ENCODE results near the gene FBXO31. TPM values are rescaled to one million over a fixed set of nuclear protein-coding genes. Genes with fewer than 3 reads are reported as not detected.
A peak's percentile ranks its signal among the peaks of the same experiment; 100 is the strongest.

The FBXO31 gene
- total RNA-seq, 1 donor from 2014 or later = 40.1 TPM

GRCh38 chr16:87338155-87338765 lies 45.3 kb downstream of the FBXO31 start:
- Mint-ChIP-seq H3K4me1 (ENCODE audit: low read depth) (peaks cover 6% of the 10 kb centered on the region), H3K27me3 (ENCODE audit: low read depth) (no peaks in the 10 kb centered on the region), H3K9me3 (no peaks in the 10 kb centered on the region), H3K27ac (no peak overlapping the region), H3K4me3 (ENCODE audit: low read depth) (no peak overlapping the region), H3K36me3 (ENCODE audit: low read depth) (peaks cover 35% of the 10 kb centered on the region)
- intact Hi-C loops (cut with micrococcal nuclease) = no loop called here
- DNase-seq (ENCODE audit: low spot score) = no peak

- intact Hi-C loops (cut with micrococcal nuclease) = no loop called here
- H3K4me1 Mint-ChIP-seq (ENCODE audit: low read depth) = peaks cover 6% of the 10 kb centered on the region
- H3K4me3 Mint-ChIP-seq (ENCODE audit: low read depth) = no peak overlapping the region
- no peaks in the 10 kb centered on the region for H3K27me3 Mint-ChIP-seq (ENCODE audit: low read depth)
- H3K27ac Mint-ChIP-seq = no peak overlapping the region
- no peaks in the 10 kb centered on the region for H3K9me3 Mint-ChIP-seq
- peaks cover 36% of the 10 kb centered on the region for H3K36me3 Mint-ChIP-seq (ENCODE audit: low read depth)
- DNase-seq (ENCODE audit: low spot score) = no peak
These were observed 46.3 kb downstream of the FBXO31 start for GRCh38 chr16:87337262-87337771.

GRCh38 chr16:87336434-87337240 lies 46.9 kb downstream of the FBXO31 start:
- Mint-ChIP-seq H3K4me3 (ENCODE audit: low read depth) (no peak overlapping the region), H3K4me1 (ENCODE audit: low read depth) (peaks cover 6% of the 10 kb centered on the region), H3K36me3 (ENCODE audit: low read depth) (peaks cover 36% of the 10 kb centered on the region), H3K27ac (peak overlapping the region; percentile 30), H3K27me3 (ENCODE audit: low read depth) (no peaks in the 10 kb centered on the region), H3K9me3 (no peaks in the 10 kb centered on the region)
- intact Hi-C loops (cut with micrococcal nuclease) = no loop called here
- no peak for DNase-seq (ENCODE audit: low spot score)

DNA sequence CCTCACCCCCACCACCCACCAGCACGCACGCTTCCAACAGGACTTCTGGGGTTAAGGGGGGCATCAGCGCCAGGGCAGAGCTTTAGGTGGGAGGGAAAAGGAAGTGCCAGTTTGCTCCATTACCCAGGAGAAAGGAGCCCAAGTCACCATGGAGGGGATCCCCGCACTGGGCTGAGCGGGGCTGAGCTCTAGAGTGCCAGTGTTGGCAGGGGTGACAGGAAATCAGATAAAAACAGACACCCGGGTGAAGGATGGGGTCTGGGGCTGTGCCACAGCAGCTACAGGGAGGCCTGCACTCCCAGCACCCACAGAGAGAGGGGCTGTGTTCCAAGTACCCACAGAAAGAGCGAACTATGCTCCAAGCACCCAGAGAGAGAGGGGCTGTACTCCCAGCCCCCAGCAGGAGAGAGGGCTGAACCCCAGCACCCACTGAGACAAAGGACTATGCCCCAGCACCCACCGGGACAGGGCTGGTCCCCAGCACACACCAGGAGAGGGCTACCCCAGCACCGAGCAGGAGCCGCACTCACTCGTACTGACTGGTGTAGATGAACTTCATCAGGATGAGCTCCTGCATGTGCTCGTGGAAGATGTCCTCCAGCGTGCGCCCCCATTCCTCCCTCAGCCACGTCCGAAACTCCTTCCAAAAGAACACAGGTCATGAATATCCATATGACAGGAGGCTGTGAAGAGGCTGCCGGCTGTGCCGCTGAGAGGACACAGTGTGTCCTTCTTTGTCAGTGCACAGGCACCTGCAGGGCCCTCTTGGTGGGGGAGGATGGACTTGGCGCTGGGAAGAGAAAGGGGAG lies 47.7 kb downstream of the FBXO31 start:
- Mint-ChIP-seq H3K36me3 (ENCODE audit: low read depth) (peaks cover 35% of the 10 kb centered on the region), H3K27me3 (ENCODE audit: low read depth) (no peaks in the 10 kb centered on the region), H3K9me3 (no peaks in the 10 kb centered on the region), H3K4me3 (ENCODE audit: low read depth) (no peak overlapping the region), H3K4me1 (ENCODE audit: low read depth) (peaks cover 5% of the 10 kb centered on the region), H3K27ac (no peak overlapping the region)
- no peak for DNase-seq (ENCODE audit: low spot score)
- intact Hi-C loops (cut with micrococcal nuclease) = no loop called here

GRCh38 chr16:87334651-87335624 lies 48.6 kb downstream of the FBXO31 start:
- no peak overlapping the region for H3K4me3 Mint-ChIP-seq (ENCODE audit: low read depth)
- peaks cover 37% of the 10 kb centered on the region for H3K36me3 Mint-ChIP-seq (ENCODE audit: low read depth)
- H3K9me3 Mint-ChIP-seq = no peaks in the 10 kb centered on the region
- no peak for DNase-seq (ENCODE audit: low spot score)
- no peaks in the 10 kb centered on the region for H3K27me3 Mint-ChIP-seq (ENCODE audit: low read depth)
- peaks cover 5% of the 10 kb centered on the region for H3K4me1 Mint-ChIP-seq (ENCODE audit: low read depth)
- intact Hi-C loops (cut with micrococcal nuclease) = no loop called here
- H3K27ac Mint-ChIP-seq = no peak overlapping the region

DNA sequence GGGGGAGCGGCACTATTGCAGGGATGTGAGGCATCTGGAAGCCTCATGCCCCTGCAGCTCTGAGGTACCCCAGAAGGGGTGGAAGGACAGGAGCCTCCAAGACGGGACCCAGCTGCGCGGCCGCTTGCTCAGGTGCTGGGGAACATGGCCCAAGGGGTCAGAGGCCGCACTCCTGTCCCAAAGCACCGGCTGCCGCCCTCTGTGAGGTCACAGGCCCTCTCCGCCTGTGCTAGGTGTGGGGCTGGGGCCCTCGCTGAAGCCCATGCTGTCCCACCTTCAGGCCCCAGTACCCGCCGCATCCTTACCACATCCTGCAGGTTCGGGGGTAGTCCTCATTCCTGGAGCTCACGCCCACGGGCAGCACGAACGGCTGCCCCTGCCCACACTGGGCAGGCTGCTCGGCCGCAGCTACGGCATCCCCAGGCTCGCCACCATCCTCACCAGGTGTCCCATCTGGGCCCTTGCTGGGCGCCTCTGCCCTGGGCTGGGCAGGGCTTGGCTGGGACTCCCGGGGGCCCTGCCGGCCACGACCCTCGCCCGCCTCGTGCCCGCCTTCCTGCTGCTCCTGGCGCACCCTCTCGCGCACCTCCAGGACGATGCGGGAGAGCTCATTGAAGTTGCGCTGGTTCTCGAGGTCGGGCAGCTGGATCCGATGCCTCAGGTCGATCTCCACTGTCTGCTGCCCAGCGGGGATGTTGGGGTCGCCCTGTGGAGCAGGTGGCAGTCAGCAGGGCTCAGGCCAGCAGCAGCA lies 49.8 kb downstream of the FBXO31 start:
- DNase-seq (ENCODE audit: low spot score) = no peak
- Mint-ChIP-seq H3K4me3 (ENCODE audit: low read depth) (no peak overlapping the region), H3K4me1 (ENCODE audit: low read depth) (peaks cover 5% of the 10 kb centered on the region), H3K9me3 (no peaks in the 10 kb centered on the region), H3K36me3 (ENCODE audit: low read depth) (peaks cover 28% of the 10 kb centered on the region), H3K27me3 (ENCODE audit: low read depth) (no peaks in the 10 kb centered on the region), H3K27ac (no peak overlapping the region)
- intact Hi-C loops (cut with micrococcal nuclease) = no loop called here

DNA sequence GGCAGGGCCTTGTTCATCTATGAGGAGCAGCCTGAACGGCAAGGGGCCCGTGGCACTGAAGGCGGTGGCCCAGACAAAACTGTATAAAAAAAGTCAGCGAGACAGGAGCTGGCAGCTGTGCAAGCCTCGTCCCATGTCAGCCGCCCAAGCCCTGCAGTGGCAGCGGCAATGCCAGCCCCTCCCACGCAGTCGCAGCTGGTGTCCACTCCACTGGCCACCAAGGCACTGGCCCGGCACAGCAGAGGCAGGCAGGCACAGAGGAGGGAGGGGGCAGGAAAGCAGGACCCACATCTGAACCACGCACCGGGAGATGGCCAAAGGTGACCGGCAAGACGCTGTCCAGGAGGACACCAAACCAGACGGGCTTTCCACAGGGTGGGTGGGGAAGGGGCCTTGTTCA lies 50.5 kb downstream of the FBXO31 start:
- Mint-ChIP-seq H3K9me3 (no peaks in the 10 kb centered on the region), H3K4me1 (ENCODE audit: low read depth) (peaks cover 5% of the 10 kb centered on the region), H3K4me3 (ENCODE audit: low read depth) (no peak overlapping the region), H3K27ac (no peak overlapping the region), H3K27me3 (ENCODE audit: low read depth) (no peaks in the 10 kb centered on the region), H3K36me3 (ENCODE audit: low read depth) (peaks cover 26% of the 10 kb centered on the region)
- DNase-seq (ENCODE audit: low spot score) = no peak
- intact Hi-C loops (cut with micrococcal nuclease) = no loop called here

- no peak for DNase-seq (ENCODE audit: low spot score)
- Mint-ChIP-seq H3K9me3 (no peaks in the 10 kb centered on the region), H3K36me3 (ENCODE audit: low read depth) (peaks cover 23% of the 10 kb centered on the region), H3K27ac (no peak overlapping the region), H3K27me3 (ENCODE audit: low read depth) (no peaks in the 10 kb centered on the region), H3K4me3 (ENCODE audit: low read depth) (no peak overlapping the region), H3K4me1 (ENCODE audit: low read depth) (peaks cover under 1% of the 10 kb centered on the region)
- intact Hi-C loops (cut with micrococcal nuclease) = no loop called here
These were observed 51.4 kb downstream of the FBXO31 start for GRCh38 chr16:87332150-87332549.

GRCh38 chr16:87331241-87331801 lies 52.3 kb downstream of the FBXO31 start:
- Mint-ChIP-seq H3K36me3 (ENCODE audit: low read depth) (peaks cover 21% of the 10 kb centered on the region), H3K27me3 (ENCODE audit: low read depth) (no peaks in the 10 kb centered on the region), H3K4me1 (ENCODE audit: low read depth) (no peaks in the 10 kb centered on the region), H3K9me3 (no peaks in the 10 kb centered on the region), H3K27ac (no peak overlapping the region), H3K4me3 (ENCODE audit: low read depth) (no peak overlapping the region)
- DNase-seq (ENCODE audit: low spot score) = no peak
- intact Hi-C loops (cut with micrococcal nuclease) = no loop called here

GRCh38 chr16:87330646-87331045 lies 52.9 kb downstream of the FBXO31 start:
- Mint-ChIP-seq H3K4me1 (ENCODE audit: low read depth) (peaks cover 2% of the 10 kb centered on the region), H3K27ac (no peak overlapping the region), H3K27me3 (ENCODE audit: low read depth) (no peaks in the 10 kb centered on the region), H3K36me3 (ENCODE audit: low read depth) (peaks cover 21% of the 10 kb centered on the region), H3K4me3 (ENCODE audit: low read depth) (no peak overlapping the region), H3K9me3 (no peaks in the 10 kb centered on the region)
- intact Hi-C loops (cut with micrococcal nuclease) = no loop called here
- DNase-seq (ENCODE audit: low spot score) = no peak

- no peak for DNase-seq (ENCODE audit: low spot score)
- H3K9me3 Mint-ChIP-seq = no peaks in the 10 kb centered on the region
- intact Hi-C loops (cut with micrococcal nuclease) = no loop called here
- no peak overlapping the region for H3K4me3 Mint-ChIP-seq (ENCODE audit: low read depth)
- H3K4me1 Mint-ChIP-seq (ENCODE audit: low read depth) = peaks cover 4% of the 10 kb centered on the region
- H3K27ac Mint-ChIP-seq = no peak overlapping the region
- H3K27me3 Mint-ChIP-seq (ENCODE audit: low read depth) = no peaks in the 10 kb centered on the region
- peaks cover 21% of the 10 kb centered on the region for H3K36me3 Mint-ChIP-seq (ENCODE audit: low read depth)
These were observed 53.3 kb downstream of the FBXO31 start for GRCh38 chr16:87330257-87330624.
